Right cardiac atrium (tissue), 5 donors: ENCODE measurements around the gene CASP1. TPM values are rescaled to one million over a fixed set of nuclear protein-coding genes. Genes with fewer than 3 reads are reported as not detected.
"Not testable (repeated sequence)": the region's sequence is repeated elsewhere in the genome, so short reads cannot be mapped to it uniquely, and the experiment has no call there.

Experiments
- ATAC-seq, 2 donors: fragments of 200-7000 bp; cut with Tn5 transposase; one replicate each; pipeline versions ENCODE4 v1.8.0 to v1.9.1; 2020; ENCODE audit warnings: moderate library complexity in 2 of 2, mild to moderate bottlenecking in 1 of 2
- DNase-seq, 3 donors: peaks; one replicate each; pipeline ENCODE4 v3.0.0-alpha.2; 2020
- H3K27ac ChIP-seq: one replicate; pipeline ENCODE4 v1.5.1; 2013; ENCODE audit warnings: mild to moderate bottlenecking, low read length, control low read depth, moderate library complexity
- H3K27me3 ChIP-seq: one replicate; pipeline ENCODE4 v1.6.1; 2013; ENCODE audit not compliant: control insufficient read depth, insufficient read depth
- H3K4me1 ChIP-seq: one replicate; pipeline ENCODE4 v1.6.1; 2013; ENCODE audit warnings: low read length; ENCODE audit not compliant: control insufficient read depth, insufficient read depth
- H3K4me3 ChIP-seq: one replicate; pipeline ENCODE4 v1.5.1; 2013; ENCODE audit warnings: low read length, control low read depth
- H3K9me3 ChIP-seq: one replicate; pipeline ENCODE4 v1.6.1; 2013; ENCODE audit warnings: low read length; ENCODE audit not compliant: control insufficient read depth
- WGBS: extraction: QIAGEN DNeasy Blood & Tissue Kit; methylation state at CpG from one replicate; pipeline ENCODE4 v1.1.7; 2013; 5-methylcytosine and 5-hydroxymethylcytosine counted together
- intact Hi-C, 4 donors: fragments of 100-400 bp; cut with DNase I; formaldehyde crosslinking; loops; one replicate each; pipeline versions ENCODE4 v1.11.0 to v1.14.0; 2022 to 2023
- polyA plus RNA-seq: library from polyadenylated mRNA; stranded (reverse); fragments of 200-250 nt; gene quantifications from one replicate; pipeline ENCODE4 v1.2.3, GENCODE V29; 2013
- total RNA-seq, 4 donors: library from RNA; stranded (reverse); fragmentation: NEBNext Ultra II Directional; extraction: Animal tissue kit (Norgen Biotek cat#: 25700); gene quantifications; one replicate each; pipeline ENCODE4 v1.2.1, GENCODE V29; 2021
- donor health status: healthy with polysubstance abuse.
- donor health status: DM: no; HTN: yes; CAD: no.
- donor health status: DM: no; HTN: no; CAD: no.
- donor health status: DM: no; HTN: yes; CAD: no; lungs with severe emphysema.
- donor health status: DM: yes; HTN: yes; CAD: no.

CASP1 gene
- total and polyA plus RNA-seq, 5 donors: 6.6 to 16.0 (median 9.3) TPM

DNA sequence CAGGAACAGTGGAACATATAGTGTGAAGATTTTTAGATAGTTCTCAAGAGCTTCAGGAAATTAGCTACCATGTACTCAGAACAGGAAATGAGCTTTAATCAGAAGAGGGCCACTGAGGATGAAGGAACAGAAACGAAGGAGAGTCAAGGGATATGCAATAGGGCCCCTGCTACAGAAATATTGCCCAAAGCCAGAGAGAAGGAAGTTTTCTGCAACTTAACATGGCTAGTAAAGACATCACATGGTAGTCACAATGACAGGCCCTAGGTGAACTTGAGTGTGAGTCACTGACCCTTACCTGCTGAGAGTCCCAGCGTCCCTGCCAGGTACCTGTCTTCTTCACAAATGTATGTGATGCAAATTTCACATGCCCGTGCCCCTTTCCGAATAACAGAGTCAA is 35.4 kb upstream of the CASP1 start:
- no peak overlapping the region for H3K27ac ChIP-seq
- H3K27me3 ChIP-seq: no peaks in the 10 kb centered on the region
- intact Hi-C loops: no loop called here
- 88% methylated on average over 4 of the region's 4 CpGs for WGBS
- no peak overlapping the region for H3K4me3 ChIP-seq
- ATAC-seq (no peak), DNase-seq (no peak)
- no peaks in the 10 kb centered on the region for H3K9me3 ChIP-seq
- no peaks in the 10 kb centered on the region for H3K4me1 ChIP-seq

DNA sequence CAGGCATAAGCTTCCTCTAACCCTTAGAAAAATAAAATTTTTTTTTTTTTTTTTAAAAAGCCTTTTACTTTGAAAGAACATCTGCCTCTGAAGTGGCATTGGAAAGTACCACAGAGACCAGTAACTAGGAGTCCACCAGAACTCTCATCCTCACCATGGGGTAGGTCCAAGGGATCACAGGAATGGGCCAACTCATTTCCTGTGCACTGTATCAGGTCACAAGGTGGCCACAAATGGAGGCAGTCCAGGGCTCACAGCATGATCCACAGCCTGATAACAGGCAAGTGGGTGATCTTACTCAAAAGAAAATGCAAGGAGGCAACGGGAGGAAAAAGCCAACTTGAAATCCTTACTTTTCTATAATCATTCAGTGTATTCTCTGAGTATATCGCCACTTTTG is 34.8 kb upstream of the CASP1 start:
- H3K27ac ChIP-seq, DNase-seq, H3K9me3 ChIP-seq, H3K4me3 ChIP-seq, intact Hi-C loops, H3K4me1 ChIP-seq, ATAC-seq, H3K27me3 ChIP-seq: not testable (repeated sequence)
- 94% methylated on average over 2 of the region's 2 CpGs for WGBS

GRCh38 chr11:105063245-105063941 is 28.4 kb upstream of the CASP1 start:
- ATAC-seq: not testable (repeated sequence)
- WGBS: 56% methylated on average over 9 of the region's 9 CpGs

DNA sequence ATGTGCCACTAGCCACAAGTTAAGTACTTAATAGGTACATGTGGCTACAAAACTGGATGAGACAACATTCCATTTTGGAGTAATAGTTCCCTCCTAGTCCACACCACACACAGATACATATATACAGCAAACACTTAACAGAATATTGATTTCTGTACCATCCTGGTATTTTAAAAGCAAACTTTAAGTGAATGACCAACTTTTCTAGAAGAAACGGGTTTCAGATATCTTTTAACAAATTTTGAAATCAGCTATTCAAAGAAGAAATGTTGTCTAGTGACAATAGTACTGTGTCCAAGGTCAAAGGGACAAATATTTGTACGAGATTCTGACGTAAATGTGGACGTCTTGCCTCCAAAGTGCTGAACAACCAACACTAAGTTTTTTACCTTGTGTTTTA is 22.5 kb upstream of the CASP1 start:
- Histone ChIP-seq H3K9me3 (no peaks in the 10 kb centered on the region), H3K27ac (no peak overlapping the region), H3K4me1 (no peaks in the 10 kb centered on the region), H3K27me3 (no peaks in the 10 kb centered on the region), H3K4me3 (no peak overlapping the region)
- 61% methylated on average over 4 of the region's 4 CpGs for WGBS
- intact Hi-C loops: no loop called here
- no peak for DNase-seq
- no peak for ATAC-seq

More at GRCh38 chr11:105063245-105063941, 28.4 kb upstream of the CASP1 start:
- H3K27ac ChIP-seq, H3K27me3 ChIP-seq, intact Hi-C loops, H3K9me3 ChIP-seq, H3K4me3 ChIP-seq, DNase-seq, H3K4me1 ChIP-seq: not testable (repeated sequence)

DNA sequence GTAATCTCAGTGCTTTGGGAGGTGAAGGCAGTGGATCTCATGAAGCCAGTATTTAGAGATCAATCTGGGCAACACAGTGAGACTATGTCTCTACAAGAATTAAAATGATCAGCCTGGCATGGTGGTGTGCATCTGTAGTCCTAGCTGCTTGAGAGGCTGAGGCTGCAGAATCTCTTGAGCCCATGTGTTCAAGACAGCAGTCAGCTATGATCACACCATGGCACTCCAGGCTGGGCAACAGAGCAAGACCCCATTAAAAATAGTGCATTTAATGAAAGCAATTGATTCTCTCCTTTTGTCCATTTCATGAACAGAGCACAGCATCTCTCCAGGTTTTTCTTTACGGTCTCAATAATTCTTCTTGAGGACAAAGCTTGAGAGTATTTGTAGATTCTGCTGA is 21.5 kb upstream of the CASP1 start:
- WGBS: 94% methylated on average over 1 of the region's 1 CpG
- DNase-seq (no peak), ATAC-seq (no peak)
- Histone ChIP-seq H3K4me1 (no peaks in the 10 kb centered on the region), H3K27ac (no peak overlapping the region), H3K9me3 (no peaks in the 10 kb centered on the region), H3K4me3 (no peak overlapping the region), H3K27me3 (no peaks in the 10 kb centered on the region)
- intact Hi-C loops: no loop called here

GRCh38 chr11:105054723-105055493 is 20.0 kb upstream of the CASP1 start:
- H3K27me3 ChIP-seq: no peaks in the 10 kb centered on the region
- DNase-seq: no peak
- no peak for ATAC-seq
- no peak overlapping the region for H3K27ac ChIP-seq
- H3K9me3 ChIP-seq: no peaks in the 10 kb centered on the region
- no peak overlapping the region for H3K4me3 ChIP-seq
- H3K4me1 ChIP-seq: no peaks in the 10 kb centered on the region
- 48% methylated on average over 2 of the region's 2 CpGs for WGBS
- intact Hi-C loops: no loop called here

DNA sequence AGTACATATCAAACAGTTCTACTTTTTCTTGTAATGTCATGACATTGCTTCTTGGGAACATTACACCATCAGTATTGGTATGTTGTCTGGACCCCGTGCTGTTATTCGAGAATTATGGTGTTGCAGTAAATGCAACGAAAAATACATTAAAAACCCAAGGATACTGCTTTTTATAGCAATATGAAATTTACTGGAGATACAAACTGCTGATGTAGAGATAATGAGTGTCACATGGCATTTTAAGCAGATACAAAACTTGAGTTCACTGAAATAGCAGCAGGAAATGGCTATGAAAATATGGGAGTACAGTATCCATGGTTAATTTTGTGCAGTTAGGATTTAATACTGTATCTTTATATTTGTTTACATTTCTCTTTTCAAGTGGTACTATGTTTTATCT is 17.5 kb upstream of the CASP1 start:
- Histone ChIP-seq H3K27me3 (no peaks in the 10 kb centered on the region), H3K9me3 (no peaks in the 10 kb centered on the region), H3K4me3 (no peak overlapping the region), H3K27ac (no peak overlapping the region), H3K4me1 (no peaks in the 10 kb centered on the region)
- DNase-seq (no peak), ATAC-seq (no peak)
- 80% methylated on average over 3 of the region's 3 CpGs for WGBS
- intact Hi-C loops: no loop called here

GRCh38 chr11:105051559-105051958 is 16.6 kb upstream of the CASP1 start:
- no peak for DNase-seq
- no peak overlapping the region for H3K27ac ChIP-seq
- H3K4me3 ChIP-seq: no peak overlapping the region
- no peaks in the 10 kb centered on the region for H3K27me3 ChIP-seq
- no peaks in the 10 kb centered on the region for H3K9me3 ChIP-seq
- intact Hi-C loops: no loop called here
- 78% methylated on average over 2 of the region's 2 CpGs for WGBS
- no peak for ATAC-seq
- H3K4me1 ChIP-seq: no peaks in the 10 kb centered on the region

DNA sequence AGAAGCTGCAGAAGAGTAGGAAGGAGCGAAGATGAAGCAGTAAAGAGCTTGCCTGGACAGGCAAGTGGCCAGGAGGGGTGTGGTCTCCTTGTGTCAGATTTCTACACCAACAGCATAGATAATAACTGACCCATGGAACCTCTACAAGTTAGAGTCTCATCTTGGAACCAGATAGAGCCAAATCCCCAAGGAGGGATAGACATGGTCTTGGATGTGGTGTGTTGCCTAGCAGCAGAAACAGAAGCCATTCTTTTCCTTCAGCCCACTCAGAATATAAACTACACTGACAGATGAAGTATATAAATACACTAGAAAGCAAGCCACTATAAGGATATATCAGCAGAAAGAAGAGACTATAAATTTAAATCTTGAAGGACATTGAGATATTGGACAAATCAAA is 14.5 kb upstream of the CASP1 start:
- 89% methylated on average over 1 of the region's 1 CpG for WGBS
- peak in 1 of 3 donors; percentile 21 for DNase-seq
- Histone ChIP-seq H3K4me3 (no peak overlapping the region), H3K4me1 (no peaks in the 10 kb centered on the region), H3K27me3 (no peaks in the 10 kb centered on the region), H3K27ac (no peak overlapping the region), H3K9me3 (no peaks in the 10 kb centered on the region)
- intact Hi-C loops: no loop called here
- no peak for ATAC-seq

GRCh38 chr11:105046898-105047579 is 12.1 kb upstream of the CASP1 start:
- H3K9me3 ChIP-seq: no peaks in the 10 kb centered on the region
- no peaks in the 10 kb centered on the region for H3K27me3 ChIP-seq
- ATAC-seq (peak; percentile 72 to 74), DNase-seq (peak in 1 of 3 donors; percentile 29)
- no peak overlapping the region for H3K4me3 ChIP-seq
- 48% methylated on average over 8 of the region's 8 CpGs for WGBS
- intact Hi-C loops: no loop called here
- H3K4me1 ChIP-seq: no peaks in the 10 kb centered on the region
- H3K27ac ChIP-seq: no peak overlapping the region

GRCh38 chr11:105045676-105046296 is 10.8 kb upstream of the CASP1 start:
- ATAC-seq (peak; percentile 33 to 57), DNase-seq (peak in 2 of 3 donors; percentile 26 to 33)
- intact Hi-C loops: no loop called here
- Histone ChIP-seq H3K4me3 (peak overlapping the region; percentile 50), H3K27me3 (no peaks in the 10 kb centered on the region), H3K4me1 (no peaks in the 10 kb centered on the region), H3K9me3 (no peaks in the 10 kb centered on the region), H3K27ac (no peak overlapping the region)
- whole genome bisulfite sequencing: 80% methylated on average over 5 of the region's 5 CpGs
